Measurements from ENCODE around the gene HOOK2. TPM values are rescaled to one million over a fixed set of nuclear protein-coding genes. Genes with fewer than 3 reads are reported as not detected.

The HOOK2 gene
- total and polyA plus RNA-seq, 2 of the 13 experiments (the other 11 are each of a cell fraction or from before 2014, with no cell fraction given), result 9.2 to 12.9 TPM

- no peak for TF ChIP-seq ZNF781 (CRISPR knock-in tag; IDR thresholded peaks at IDR 0.05; ENCODE audit: borderline replicate concordance, not compliant biosample characterization)
- TF ChIP-seq HNRNPUL1 (IDR thresholded peaks at IDR 0.05; ENCODE audit: low read depth, low read length), result no peak
- TF ChIP-seq ZNF326 (CRISPR knock-in tag; IDR thresholded peaks at IDR 0.05; ENCODE audit: borderline replicate concordance), result no peak
- TF ChIP-seq ZNF318 (CRISPR knock-in tag; IDR thresholded peaks at IDR 0.05), result no peak
- TF ChIP-seq SAFB2 (CRISPR knock-in tag; IDR thresholded peaks at IDR 0.05; ENCODE audit: borderline replicate concordance, low read depth), result 0 out of 2 replicates have a peak, but pooled peaks have one; percentile 5
- no peak for TF ChIP-seq ZNF20 (CRISPR knock-in tag; IDR thresholded peaks at IDR 0.05)
- TF ChIP-seq PTBP1 (IDR thresholded peaks at IDR 0.05; ENCODE audit: low read depth, low read length, poor library complexity, severe bottlenecking), result no peak
- no peak for TF ChIP-seq ZNF24 (IDR thresholded peaks at IDR 0.05)
- TF ChIP-seq GZF1 (CRISPR knock-in tag; IDR thresholded peaks at IDR 0.05), result no peak
- TF ChIP-seq NFKBIZ (CRISPR knock-in tag; IDR thresholded peaks at IDR 0.05), result 0 out of 2 replicates have a peak, but pooled peaks have one; percentile 16
- no peak for TF ChIP-seq JARID2 (CRISPR knock-in tag; IDR thresholded peaks at IDR 0.05; ENCODE audit: insufficient replicate concordance)
- peak; percentile 35 for TF ChIP-seq CTCF (CRISPR knock-in tag; IDR thresholded peaks at IDR 0.05)
- no peak for TF ChIP-seq ZNF160 (CRISPR knock-in tag; IDR thresholded peaks at IDR 0.05)
- no peak for TF ChIP-seq GMEB2 (CRISPR knock-in tag; IDR thresholded peaks at IDR 0.05; ENCODE audit: low read depth)
- TF ChIP-seq ERF (CRISPR knock-in tag; IDR thresholded peaks at IDR 0.05), result peak; percentile 9; the same call in 1 of the 2 replicates
- TF ChIP-seq CEBPG (CRISPR knock-in tag; IDR thresholded peaks at IDR 0.05), result no peak
- no peak; the same call in 1 of the 2 replicates for TF ChIP-seq ZNF83 (CRISPR knock-in tag; IDR thresholded peaks at IDR 0.05; ENCODE audit: borderline replicate concordance)
- no peak for TF ChIP-seq IKZF5 (CRISPR knock-in tag; IDR thresholded peaks at IDR 0.05)
Measured at GRCh38 chr19:12800923-12801465, 25.6 kb upstream of the HOOK2 start (continued).

Measured in HepG2 (cell line).